Memory B cell (primary cell): Measurements from ENCODE around the gene GSX2.
A peak's percentile ranks its signal among the peaks of the same experiment; 100 is the strongest.

ENCODE experiments used
- ATAC-seq: fragments of 150-1000 bp; cut with Tn5 transposase; 2 replicates; pipeline ENCODE4 v1.10.0; 2021; ENCODE audit warnings: low read depth, mild to moderate bottlenecking, moderate library complexity
- DNase-seq, 2 donors: peaks; one replicate each; pipeline ENCODE4 v3.0.0; 2022; ENCODE audit warnings: low spot score in 2 of 2
- H3K27ac Mint-ChIP-seq: one replicate; pipeline ENCODE4 v1.8.0; 2022; ENCODE audit warnings: mild to moderate bottlenecking, moderate library complexity, mixed read lengths
- H3K27me3 Mint-ChIP-seq: one replicate; pipeline ENCODE4 v1.8.0; 2022; ENCODE audit warnings: mixed read lengths
- H3K36me3 Mint-ChIP-seq: one replicate; pipeline ENCODE4 v1.8.0; 2022; ENCODE audit warnings: mild to moderate bottlenecking, mixed read lengths
- H3K4me1 Mint-ChIP-seq: one replicate; pipeline ENCODE4 v1.8.0; 2022; ENCODE audit warnings: mixed read lengths
- H3K4me3 Mint-ChIP-seq: one replicate; pipeline ENCODE4 v1.8.0; 2022; ENCODE audit warnings: mild to moderate bottlenecking, moderate library complexity, mixed read lengths
- H3K9me3 Mint-ChIP-seq: one replicate; pipeline ENCODE4 v1.8.0; 2022; ENCODE audit warnings: mixed read lengths

GSX2 gene

GRCh38 chr4:54090804-54091623 is 8.9 kb upstream of the GSX2 start:
- H3K27ac Mint-ChIP-seq: no peak overlapping the region

DNA sequence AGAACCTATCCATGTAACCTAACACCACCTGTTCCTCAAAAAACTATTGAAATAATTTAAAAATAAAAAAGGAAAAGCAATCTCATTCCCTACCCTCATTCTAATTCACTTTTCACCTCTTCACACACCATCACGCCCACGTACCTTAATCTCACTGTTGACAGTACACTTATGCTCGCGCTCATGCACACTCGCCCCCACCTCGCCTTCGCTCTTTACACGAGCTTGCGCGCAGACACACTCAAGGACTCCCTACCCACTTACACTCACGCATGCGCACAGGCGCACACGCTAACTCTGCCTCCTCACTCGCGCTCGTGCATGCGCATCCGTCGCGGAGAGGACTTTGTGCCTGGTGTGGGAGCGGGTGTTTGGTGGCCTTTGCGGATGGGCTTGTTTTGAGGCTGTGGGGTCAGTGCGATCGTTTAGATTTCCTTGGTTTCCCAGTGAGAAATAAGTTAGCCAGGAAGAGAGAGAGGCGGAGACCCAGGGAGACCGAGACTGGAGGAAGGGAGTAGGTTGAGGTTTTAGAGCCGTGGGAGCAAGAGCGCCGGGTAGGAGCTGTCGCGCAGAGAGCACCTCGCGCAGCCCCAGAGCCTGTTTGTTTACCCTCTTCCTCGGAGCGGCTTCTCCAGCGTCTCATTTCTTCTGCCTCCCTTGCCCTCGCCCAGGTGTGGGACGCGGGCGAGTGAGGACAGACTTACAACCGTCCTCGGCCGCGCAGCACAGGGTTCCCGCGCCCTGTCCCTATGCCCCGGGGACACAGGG is 8.1 kb upstream of the GSX2 start:
- H3K4me1 Mint-ChIP-seq: peaks cover 21% of the 10 kb centered on the region
- peaks cover 4% of the 10 kb centered on the region for H3K9me3 Mint-ChIP-seq
- DNase-seq (peak; percentile 56 to 59), ATAC-seq (peak; percentile 81)
- H3K27me3 Mint-ChIP-seq: peaks cover 43% of the 10 kb centered on the region
- peak overlapping the region; percentile 85 for H3K4me3 Mint-ChIP-seq
- peak overlapping the region; percentile 7 for H3K27ac Mint-ChIP-seq
- no peaks in the 10 kb centered on the region for H3K36me3 Mint-ChIP-seq

More at GRCh38 chr4:54090804-54091623, 8.9 kb upstream of the GSX2 start:
- peak; percentile 56 for ATAC-seq
- H3K4me1 Mint-ChIP-seq: peaks cover 20% of the 10 kb centered on the region
- H3K36me3 Mint-ChIP-seq: no peaks in the 10 kb centered on the region
- H3K4me3 Mint-ChIP-seq: peak overlapping the region; percentile 85
- H3K27me3 Mint-ChIP-seq: peaks cover 36% of the 10 kb centered on the region
- H3K9me3 Mint-ChIP-seq: peaks cover 4% of the 10 kb centered on the region
- no peak for DNase-seq

DNA sequence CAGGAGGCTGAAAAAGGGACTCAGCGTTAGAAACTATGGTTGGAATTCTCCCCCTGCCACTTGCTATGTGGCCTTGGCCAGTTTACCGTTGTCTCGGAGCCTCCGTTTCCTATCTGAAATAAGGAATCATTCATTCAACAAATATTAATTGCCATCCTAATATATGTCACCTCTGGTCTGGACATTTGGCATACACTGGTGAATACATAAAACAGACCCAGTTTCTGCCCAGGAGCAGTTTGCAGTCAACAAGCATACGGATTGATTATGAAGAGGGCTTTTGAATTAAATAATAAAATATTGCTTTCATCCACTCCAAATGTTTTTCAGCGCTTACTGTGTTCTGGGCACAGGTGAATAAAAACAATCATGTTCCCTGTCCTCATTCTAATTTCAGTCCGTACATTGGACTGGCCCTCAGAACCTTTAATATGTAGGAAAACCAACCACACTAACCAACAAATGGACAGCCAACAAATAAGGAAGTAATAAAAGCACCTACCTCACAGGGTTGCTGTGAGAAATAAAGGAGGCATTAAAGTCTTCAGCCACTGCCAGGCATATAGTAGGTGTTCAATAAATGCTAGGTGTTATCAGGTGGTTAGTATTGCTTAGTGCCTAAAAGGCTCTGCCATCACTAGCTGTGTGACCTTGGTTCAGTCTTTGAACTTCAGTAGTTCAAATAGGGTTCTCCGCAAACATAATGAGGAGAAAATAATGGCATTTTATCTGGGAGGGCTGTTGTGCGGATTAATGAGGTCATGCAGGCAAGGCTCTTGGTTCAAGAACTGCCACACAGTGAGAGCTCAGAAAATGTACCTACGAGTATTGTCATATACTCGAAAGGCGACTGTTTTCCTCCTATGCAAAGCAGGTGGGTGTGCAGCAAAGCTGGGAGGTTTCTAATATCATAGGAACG is 7.3 kb upstream of the GSX2 start:
- Mint-ChIP-seq H3K4me3 (peak overlapping the region; percentile 85), H3K36me3 (no peaks in the 10 kb centered on the region), H3K27ac (no peak overlapping the region), H3K4me1 (peaks cover 21% of the 10 kb centered on the region), H3K9me3 (peaks cover 4% of the 10 kb centered on the region), H3K27me3 (peaks cover 47% of the 10 kb centered on the region)
- no peak for DNase-seq
- ATAC-seq: no peak

- H3K4me1 Mint-ChIP-seq: peaks cover 21% of the 10 kb centered on the region
- ATAC-seq: peak; percentile 21
Observed at GRCh38 chr4:54093324-54094240, 6.4 kb upstream of the GSX2 start.

DNA sequence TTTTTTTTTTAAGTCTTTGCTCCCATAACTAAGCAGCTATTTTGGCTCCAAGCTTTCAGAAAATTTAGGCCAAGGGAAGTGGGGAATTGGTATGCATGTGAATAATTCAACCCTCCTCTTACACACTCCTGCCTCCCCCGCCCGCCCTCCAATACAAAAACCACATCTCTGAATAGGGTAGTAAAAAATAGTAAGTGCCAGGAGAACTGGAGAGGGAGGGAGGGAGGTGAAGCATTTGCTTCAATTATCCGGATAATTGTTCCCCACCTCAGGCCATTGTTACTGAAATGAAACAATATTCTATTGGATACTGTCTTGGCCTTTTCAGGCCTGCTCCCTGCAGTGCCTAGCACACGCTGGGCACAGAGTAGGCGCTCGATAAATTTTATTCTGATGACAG is 5.5 kb upstream of the GSX2 start:
- no peak overlapping the region for H3K4me3 Mint-ChIP-seq

More at GRCh38 chr4:54093324-54094240, 6.4 kb upstream of the GSX2 start:
- no peak for DNase-seq
- Mint-ChIP-seq H3K9me3 (peaks cover 1% of the 10 kb centered on the region), H3K4me3 (no peak overlapping the region), H3K36me3 (no peaks in the 10 kb centered on the region), H3K27ac (peak overlapping the region; percentile 6), H3K27me3 (peaks cover 49% of the 10 kb centered on the region)

DNA sequence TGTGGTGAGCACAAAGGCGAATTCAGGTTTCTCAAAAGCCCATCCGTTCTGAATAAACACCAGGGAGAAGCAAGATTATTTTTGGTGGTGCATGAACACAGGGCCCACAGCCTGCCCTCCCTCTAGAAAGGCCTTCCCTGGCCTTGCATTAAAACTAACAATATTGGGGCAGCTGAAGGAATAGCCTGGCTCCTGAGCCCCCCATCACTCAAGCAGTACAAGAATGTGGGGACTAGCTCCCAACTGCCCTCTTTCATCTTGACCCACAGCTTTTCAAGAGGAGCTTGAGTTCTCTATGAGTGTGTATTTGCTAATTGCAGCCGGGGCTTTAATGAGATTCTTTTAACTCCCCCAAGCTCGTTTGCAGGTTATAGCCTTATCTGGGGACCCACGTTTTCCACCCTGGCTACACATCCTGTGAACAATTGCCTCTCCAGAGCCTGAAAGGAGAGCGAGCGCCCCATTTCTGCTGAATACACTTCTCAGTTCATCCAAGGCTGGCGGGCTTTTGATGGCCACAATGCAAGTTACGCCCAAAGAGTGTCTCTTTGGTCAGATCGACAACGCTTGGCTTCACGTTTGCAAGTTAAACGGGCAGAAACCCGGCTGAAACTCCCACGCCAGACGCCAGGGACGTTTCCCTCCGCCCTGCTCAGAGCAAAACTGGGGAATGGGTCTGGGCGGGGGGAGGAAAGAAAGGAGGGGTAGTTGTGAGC is 4.7 kb upstream of the GSX2 start:
- Mint-ChIP-seq H3K4me3 (no peak overlapping the region), H3K36me3 (no peaks in the 10 kb centered on the region), H3K27ac (no peak overlapping the region), H3K9me3 (no peaks in the 10 kb centered on the region), H3K4me1 (peaks cover 30% of the 10 kb centered on the region), H3K27me3 (peaks cover 52% of the 10 kb centered on the region)
- DNase-seq: no peak
- ATAC-seq: no peak

More for the DNA sequence above, 5.5 kb upstream of the GSX2 start:
- H3K4me1 Mint-ChIP-seq: peaks cover 27% of the 10 kb centered on the region
- DNase-seq: no peak
- peaks cover 51% of the 10 kb centered on the region for H3K27me3 Mint-ChIP-seq
- no peak overlapping the region for H3K27ac Mint-ChIP-seq
- ATAC-seq: no peak
- no peaks in the 10 kb centered on the region for H3K36me3 Mint-ChIP-seq
- no peaks in the 10 kb centered on the region for H3K9me3 Mint-ChIP-seq

- no peaks in the 10 kb centered on the region for H3K36me3 Mint-ChIP-seq
- H3K9me3 Mint-ChIP-seq: no peaks in the 10 kb centered on the region
- H3K27me3 Mint-ChIP-seq: peaks cover 50% of the 10 kb centered on the region
- ATAC-seq: no peak
- H3K4me1 Mint-ChIP-seq: peaks cover 29% of the 10 kb centered on the region
- no peak overlapping the region for H3K4me3 Mint-ChIP-seq
- DNase-seq: no peak
- no peak overlapping the region for H3K27ac Mint-ChIP-seq
Observed at GRCh38 chr4:54096295-54096962, 3.5 kb upstream of the GSX2 start.

DNA sequence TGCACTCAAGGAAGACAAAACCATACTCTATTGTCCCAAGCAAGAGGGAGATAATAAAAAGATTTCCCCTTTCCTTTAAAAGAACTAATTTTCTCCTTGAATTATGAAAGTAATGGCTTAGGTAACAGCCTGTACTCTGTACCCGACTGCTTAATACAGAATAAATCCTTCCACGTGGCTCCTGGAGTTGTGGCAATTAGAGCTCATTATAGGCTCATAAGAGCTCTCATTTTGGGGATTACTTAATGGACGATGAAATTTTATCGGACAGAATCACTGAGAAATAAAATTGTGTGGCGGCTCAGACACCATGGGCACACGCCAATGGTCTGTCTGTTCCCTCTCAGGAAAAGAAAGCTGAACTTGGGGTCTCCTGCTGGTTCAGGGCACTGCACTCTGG is 2.8 kb upstream of the GSX2 start:
- ATAC-seq (no peak), DNase-seq (no peak)
- Mint-ChIP-seq H3K27ac (no peak overlapping the region), H3K27me3 (peaks cover 49% of the 10 kb centered on the region), H3K9me3 (no peaks in the 10 kb centered on the region), H3K4me3 (no peak overlapping the region), H3K36me3 (no peaks in the 10 kb centered on the region), H3K4me1 (peaks cover 27% of the 10 kb centered on the region)

DNA sequence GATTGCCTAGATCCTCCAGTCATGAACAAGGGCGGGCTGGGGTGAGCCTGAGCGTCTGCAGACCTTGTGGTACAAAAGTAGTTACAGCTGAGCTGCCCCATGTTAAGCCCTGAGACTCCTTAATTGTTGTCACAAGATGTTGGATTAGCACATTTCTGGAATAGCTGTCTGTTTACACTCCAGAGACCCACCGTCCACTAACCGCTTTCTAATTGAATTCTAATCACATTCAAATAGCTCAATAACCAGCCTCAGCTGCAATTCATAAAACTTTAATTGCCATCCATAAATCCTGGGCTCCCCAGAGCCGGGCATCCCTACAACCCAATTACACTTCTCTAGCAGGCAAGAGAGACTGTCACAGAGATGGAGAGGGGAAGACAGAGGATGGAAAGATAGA is 1.6 kb upstream of the GSX2 start:
- Mint-ChIP-seq H3K27me3 (peaks cover 51% of the 10 kb centered on the region), H3K4me1 (peaks cover 28% of the 10 kb centered on the region)

GRCh38 chr4:54099287-54099747 is 646 bp upstream of the GSX2 start:
- Mint-ChIP-seq H3K4me1 (peaks cover 22% of the 10 kb centered on the region), H3K4me3 (peak overlapping the region; percentile 68), H3K27ac (no peak overlapping the region), H3K27me3 (peaks cover 45% of the 10 kb centered on the region), H3K36me3 (no peaks in the 10 kb centered on the region), H3K9me3 (no peaks in the 10 kb centered on the region)
- no peak for DNase-seq
- ATAC-seq: no peak

More for the DNA sequence above, 1.6 kb upstream of the GSX2 start:
- H3K4me3 Mint-ChIP-seq: no peak overlapping the region
- H3K9me3 Mint-ChIP-seq: no peaks in the 10 kb centered on the region
- no peaks in the 10 kb centered on the region for H3K36me3 Mint-ChIP-seq
- no peak for DNase-seq
- ATAC-seq: no peak
- no peak overlapping the region for H3K27ac Mint-ChIP-seq

DNA sequence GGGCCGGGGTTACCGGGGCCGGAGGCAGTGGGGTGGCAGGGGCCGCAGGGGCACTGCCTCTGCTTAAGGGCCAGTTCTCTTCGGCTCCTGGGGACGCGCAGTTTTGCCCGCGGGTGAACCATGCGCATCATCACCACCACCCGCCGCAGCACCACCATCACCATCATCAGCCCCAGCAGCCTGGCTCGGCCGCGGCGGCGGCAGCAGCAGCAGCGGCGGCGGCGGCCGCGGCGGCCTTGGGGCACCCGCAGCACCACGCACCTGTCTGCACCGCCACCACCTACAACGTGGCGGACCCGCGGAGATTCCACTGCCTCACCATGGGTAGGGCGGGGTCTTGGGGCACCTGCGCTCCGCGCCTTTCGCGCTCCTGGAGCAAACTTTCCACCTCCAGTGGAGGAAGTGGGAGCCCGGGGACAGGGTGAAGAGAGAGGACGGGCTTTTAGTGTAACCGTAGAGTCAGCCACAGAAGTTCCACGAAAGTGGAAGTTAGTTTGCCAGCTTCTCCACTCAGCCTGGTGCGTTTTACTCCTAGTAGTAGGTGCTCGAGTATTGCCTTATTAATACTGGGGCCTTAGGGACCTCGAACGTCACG is 729 bp downstream of the GSX2 start:
- H3K4me1 Mint-ChIP-seq: peaks cover 22% of the 10 kb centered on the region
- ATAC-seq: peak; percentile 38
- no peak for DNase-seq
- H3K27ac Mint-ChIP-seq: no peak overlapping the region
- no peaks in the 10 kb centered on the region for H3K36me3 Mint-ChIP-seq
- H3K4me3 Mint-ChIP-seq: peak overlapping the region; percentile 61
- H3K27me3 Mint-ChIP-seq: peaks cover 47% of the 10 kb centered on the region
- no peaks in the 10 kb centered on the region for H3K9me3 Mint-ChIP-seq
